GM23338 (cell line): Measurements from ENCODE around the gene AQP12B. TPM values are rescaled to one million over a fixed set of nuclear protein-coding genes. Genes with fewer than 3 reads are reported as not detected.

Experiments
- ATAC-seq: fragments of 200-7000 bp; cut with Tn5 transposase; 3 replicates; pipeline ENCODE4 v1.9.1; 2020
- DNase-seq: peaks from one replicate; pipeline ENCODE4 v3.0.0-alpha.2; 2015; ENCODE audit warnings: low spot score
- H2AFZ ChIP-seq: fragments of 200-600 bp; sonication (generic); 2 replicates; pipeline ENCODE4 v1.8.0; 2016; ENCODE audit warnings: antibody characterized with exemption, mild to moderate bottlenecking, moderate library complexity
- H3F3A ChIP-seq: fragments of 200-600 bp; sonication (generic); replicated peaks from 2 replicates; pipeline ENCODE4 v1.8.0; 2017; ENCODE audit warnings: antibody characterized with exemption, mixed run types, low read depth
- H3K27ac ChIP-seq: fragments of 200-600 bp; sonication (generic); 2 replicates; pipeline ENCODE4 v1.6.1; 2016; ENCODE audit warnings: low read depth
- H3K27me3 ChIP-seq: fragments of 200-600 bp; sonication (generic); 2 replicates; pipeline ENCODE4 v1.8.0; 2016; ENCODE audit warnings: mild to moderate bottlenecking, mixed run types, moderate library complexity; ENCODE audit not compliant: insufficient read depth
- H3K36me3 ChIP-seq: fragments of 200-600 bp; sonication (generic); 2 replicates; pipeline ENCODE4 v1.8.0; 2016; ENCODE audit warnings: mild to moderate bottlenecking; ENCODE audit not compliant: insufficient read depth
- H3K4me1 ChIP-seq: fragments of 200-600 bp; sonication (generic); 2 replicates; pipeline ENCODE4 v1.8.0; 2016; ENCODE audit warnings: mild to moderate bottlenecking, moderate library complexity; ENCODE audit not compliant: insufficient read depth
- H3K4me2 ChIP-seq: fragments of 200-600 bp; sonication (generic); 2 replicates; pipeline ENCODE4 v1.7.1; 2017; ENCODE audit warnings: mixed run types
- H3K4me3 ChIP-seq: fragments of 200-600 bp; sonication (generic); 2 replicates; pipeline ENCODE4 v1.6.1; 2016; ENCODE audit warnings: mixed run types
- H3K79me2 ChIP-seq: fragments of 200-600 bp; sonication (generic); replicated peaks from 2 replicates; pipeline ENCODE4 v1.8.0; 2017; ENCODE audit warnings: mild to moderate bottlenecking; ENCODE audit not compliant: insufficient read depth
- H3K9me2 ChIP-seq: fragments of 200-600 bp; sonication (generic); 2 replicates; pipeline ENCODE4 v1.8.0; 2017; ENCODE audit not compliant: insufficient read depth
- H4K20me1 ChIP-seq: fragments of 200-600 bp; sonication (generic); replicated peaks from 2 replicates; pipeline ENCODE4 v1.8.0; 2017; ENCODE audit warnings: mild to moderate bottlenecking; ENCODE audit not compliant: insufficient read depth
- H3K27ac Mint-ChIP-seq: 2 replicates; pipeline ENCODE4 v1.8.0; 2020; ENCODE audit warnings: inconsistent platforms, mild to moderate bottlenecking, moderate library complexity, mixed read lengths
- H3K27me3 Mint-ChIP-seq: 3 replicates; pipeline ENCODE4 v1.8.0; 2022; ENCODE audit warnings: low read depth, mild to moderate bottlenecking, moderate library complexity, mixed read lengths, inconsistent platforms; ENCODE audit not compliant: insufficient read depth, poor library complexity
- H3K36me3 Mint-ChIP-seq: 3 replicates; pipeline ENCODE4 v1.8.0; 2021; ENCODE audit warnings: low read depth, mild to moderate bottlenecking, inconsistent platforms, moderate library complexity, mixed read lengths
- H3K4me1 Mint-ChIP-seq: 3 replicates; pipeline ENCODE4 v1.8.0; 2020; ENCODE audit warnings: mild to moderate bottlenecking, inconsistent platforms, mixed read lengths
- H3K4me3 Mint-ChIP-seq: 3 replicates; pipeline ENCODE4 v1.8.0; 2021; ENCODE audit warnings: moderate library complexity, mild to moderate bottlenecking, inconsistent platforms, mixed read lengths
- H3K9me3 Mint-ChIP-seq: 3 replicates; pipeline ENCODE4 v1.8.0; 2020; ENCODE audit warnings: moderate library complexity, mild to moderate bottlenecking, inconsistent platforms, mixed read lengths
- CREB1 ChIP-seq: fragments of 250-450 bp; sonication (Bioruptor Pico); IDR thresholded peaks from 2 replicates; pipeline ENCODE4 v1.5.0; 2020; ENCODE audit warnings: low read depth, mild to moderate bottlenecking, moderate library complexity
- CTCF ChIP-seq, 2 experiments: fragments of 200-600 bp in 1 of 2; sonication (generic) in 1 of 2; conservative IDR thresholded peaks; 2 replicates each; pipeline versions ENCODE4 v1.5.1 to v1.6.1; 2016 to 2017; ENCODE audit warnings: antibody characterized with exemption in 2 of 2, low read depth in 2 of 2, mild to moderate bottlenecking in 2 of 2, moderate library complexity in 1 of 2
- ETS1 ChIP-seq: IDR thresholded peaks from 2 replicates; pipeline ENCODE4 v1.6.1; 2016; ENCODE audit warnings: antibody characterized with exemption
- EZH2 ChIP-seq: fragments of 200-600 bp; sonication (generic); IDR thresholded peaks from one replicate; pipeline ENCODE4 v1.8.0; 2017; ENCODE audit warnings: antibody characterized with exemption, mild to moderate bottlenecking, low read depth; ENCODE audit not compliant: unreplicated experiment
- EZH2phosphoT487 ChIP-seq: fragments of 200-600 bp; sonication (generic); IDR thresholded peaks from one replicate; pipeline ENCODE4 v1.8.1; 2018; ENCODE audit warnings: antibody characterized with exemption; ENCODE audit not compliant: unreplicated experiment
- JUNB ChIP-seq: IDR thresholded peaks from one replicate; pipeline ENCODE4 v1.6.1; 2016; ENCODE audit warnings: antibody characterized with exemption; ENCODE audit not compliant: unreplicated experiment
- NANOG ChIP-seq: IDR thresholded peaks from 2 replicates; pipeline ENCODE4 v1.6.1; 2016; ENCODE audit warnings: antibody characterized with exemption, borderline replicate concordance
- POLR2AphosphoS5 ChIP-seq: IDR thresholded peaks from 2 replicates; pipeline ENCODE4 v1.6.1; 2016; ENCODE audit warnings: antibody characterized with exemption, low read depth
- STAT1 ChIP-seq: IDR thresholded peaks from one replicate; pipeline ENCODE4 v1.6.1; 2016; ENCODE audit warnings: antibody characterized with exemption; ENCODE audit not compliant: unreplicated experiment
- ZNF114 ChIP-seq: fragments of 250-450 bp; sonication (Bioruptor Pico); IDR thresholded peaks from 2 replicates; pipeline ENCODE4 v1.5.0; 2020; ENCODE audit warnings: mild to moderate bottlenecking, moderate library complexity
- ZNF331 ChIP-seq: fragments of 250-450 bp; sonication (Bioruptor Pico); IDR thresholded peaks from 2 replicates; pipeline ENCODE4 v1.5.0; 2020; ENCODE audit warnings: low read depth, mild to moderate bottlenecking, moderate library complexity
- polyA plus RNA-seq: library from polyadenylated mRNA; unstranded; fragments of >200 nt; fragmentation: Nextera tagmentation; extraction: Ambion mirVana; gene quantifications from 2 replicates; pipeline ENCODE4 v1.2.1, GENCODE V29; 2016
- total RNA-seq: library from RNA; depleted of rRNA; stranded (reverse); fragments of >200 nt; shearing (Covaris generic); gene quantifications from 2 replicates; pipeline ENCODE4 v1.2.3, GENCODE V29; 2014
- TF ChIP-seq, protein P1 (sequence below): IDR thresholded peaks from one replicate; pipeline ENCODE4 v1.6.1; 2018; ENCODE audit warnings: antibody characterized with exemption; ENCODE audit not compliant: unreplicated experiment
- TF ChIP-seq, protein P2 (sequence below): fragments of 250-450 bp; sonication (Bioruptor Pico); IDR thresholded peaks from 2 replicates; pipeline ENCODE4 v1.5.0; 2020; ENCODE audit warnings: mild to moderate bottlenecking, moderate library complexity

The AQP12B gene
- total and polyA plus RNA-seq, 2 experiments from 2014 or later = not detected

DNA sequence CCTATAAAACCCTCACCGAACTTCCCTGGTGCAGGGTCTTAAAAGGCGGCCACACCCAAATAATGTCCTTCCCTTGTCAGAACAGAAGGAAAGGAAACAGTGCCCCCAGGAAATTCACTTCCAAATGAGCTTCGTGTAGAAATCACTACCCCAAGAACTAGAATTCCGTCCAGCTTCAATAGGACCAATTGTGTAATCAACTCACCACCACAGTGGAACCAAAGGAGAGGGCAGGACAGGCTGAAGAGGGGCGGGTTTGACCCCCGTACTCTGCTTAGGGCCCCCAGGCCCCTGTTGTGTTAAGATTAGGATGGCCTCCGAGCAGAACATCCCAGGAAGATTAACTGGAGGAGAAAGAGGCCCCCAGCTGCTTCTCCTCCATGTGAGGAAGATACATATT, 33.4 kb downstream of the AQP12B start:
- H3K27me3 Mint-ChIP-seq = peaks cover 14% of the 10 kb centered on the region
- Histone ChIP-seq H3K9me2 (no peaks in the 10 kb centered on the region), H3K27ac (no peak overlapping the region), H3K79me2 (no peaks in the 10 kb centered on the region), H3K27me3 (no peaks in the 10 kb centered on the region), H3K36me3 (no peaks in the 10 kb centered on the region), H3K4me1 (no peaks in the 10 kb centered on the region), H3K4me2 (no peak overlapping the region), H3K4me3 (no peak overlapping the region), H4K20me1 (no peaks in the 10 kb centered on the region), H3F3A (no peaks in the 10 kb centered on the region), H2AFZ (no peak overlapping the region)
- no peak for DNase-seq
- TF ChIP-seq, protein P1, sequence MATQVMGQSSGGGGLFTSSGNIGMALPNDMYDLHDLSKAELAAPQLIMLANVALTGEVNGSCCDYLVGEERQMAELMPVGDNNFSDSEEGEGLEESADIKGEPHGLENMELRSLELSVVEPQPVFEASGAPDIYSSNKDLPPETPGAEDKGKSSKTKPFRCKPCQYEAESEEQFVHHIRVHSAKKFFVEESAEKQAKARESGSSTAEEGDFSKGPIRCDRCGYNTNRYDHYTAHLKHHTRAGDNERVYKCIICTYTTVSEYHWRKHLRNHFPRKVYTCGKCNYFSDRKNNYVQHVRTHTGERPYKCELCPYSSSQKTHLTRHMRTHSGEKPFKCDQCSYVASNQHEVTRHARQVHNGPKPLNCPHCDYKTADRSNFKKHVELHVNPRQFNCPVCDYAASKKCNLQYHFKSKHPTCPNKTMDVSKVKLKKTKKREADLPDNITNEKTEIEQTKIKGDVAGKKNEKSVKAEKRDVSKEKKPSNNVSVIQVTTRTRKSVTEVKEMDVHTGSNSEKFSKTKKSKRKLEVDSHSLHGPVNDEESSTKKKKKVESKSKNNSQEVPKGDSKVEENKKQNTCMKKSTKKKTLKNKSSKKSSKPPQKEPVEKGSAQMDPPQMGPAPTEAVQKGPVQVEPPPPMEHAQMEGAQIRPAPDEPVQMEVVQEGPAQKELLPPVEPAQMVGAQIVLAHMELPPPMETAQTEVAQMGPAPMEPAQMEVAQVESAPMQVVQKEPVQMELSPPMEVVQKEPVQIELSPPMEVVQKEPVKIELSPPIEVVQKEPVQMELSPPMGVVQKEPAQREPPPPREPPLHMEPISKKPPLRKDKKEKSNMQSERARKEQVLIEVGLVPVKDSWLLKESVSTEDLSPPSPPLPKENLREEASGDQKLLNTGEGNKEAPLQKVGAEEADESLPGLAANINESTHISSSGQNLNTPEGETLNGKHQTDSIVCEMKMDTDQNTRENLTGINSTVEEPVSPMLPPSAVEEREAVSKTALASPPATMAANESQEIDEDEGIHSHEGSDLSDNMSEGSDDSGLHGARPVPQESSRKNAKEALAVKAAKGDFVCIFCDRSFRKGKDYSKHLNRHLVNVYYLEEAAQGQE = no peak
- TF ChIP-seq ZNF114 (CRISPR knock-in tag) (no peak), STAT1 (no peak), CREB1 (CRISPR knock-in tag) (no peak), NANOG (no peak), POLR2AphosphoS5 (no peak), ETS1 (no peak), EZH2phosphoT487 (no peak), EZH2 (no peak), ZNF331 (CRISPR knock-in tag) (no peak), JUNB (no peak), CTCF (conservative IDR thresholded peaks at IDR 0.05; ENCODE audit: low read depth in 2 of 2) (no peak)
- TF ChIP-seq, protein P2, sequence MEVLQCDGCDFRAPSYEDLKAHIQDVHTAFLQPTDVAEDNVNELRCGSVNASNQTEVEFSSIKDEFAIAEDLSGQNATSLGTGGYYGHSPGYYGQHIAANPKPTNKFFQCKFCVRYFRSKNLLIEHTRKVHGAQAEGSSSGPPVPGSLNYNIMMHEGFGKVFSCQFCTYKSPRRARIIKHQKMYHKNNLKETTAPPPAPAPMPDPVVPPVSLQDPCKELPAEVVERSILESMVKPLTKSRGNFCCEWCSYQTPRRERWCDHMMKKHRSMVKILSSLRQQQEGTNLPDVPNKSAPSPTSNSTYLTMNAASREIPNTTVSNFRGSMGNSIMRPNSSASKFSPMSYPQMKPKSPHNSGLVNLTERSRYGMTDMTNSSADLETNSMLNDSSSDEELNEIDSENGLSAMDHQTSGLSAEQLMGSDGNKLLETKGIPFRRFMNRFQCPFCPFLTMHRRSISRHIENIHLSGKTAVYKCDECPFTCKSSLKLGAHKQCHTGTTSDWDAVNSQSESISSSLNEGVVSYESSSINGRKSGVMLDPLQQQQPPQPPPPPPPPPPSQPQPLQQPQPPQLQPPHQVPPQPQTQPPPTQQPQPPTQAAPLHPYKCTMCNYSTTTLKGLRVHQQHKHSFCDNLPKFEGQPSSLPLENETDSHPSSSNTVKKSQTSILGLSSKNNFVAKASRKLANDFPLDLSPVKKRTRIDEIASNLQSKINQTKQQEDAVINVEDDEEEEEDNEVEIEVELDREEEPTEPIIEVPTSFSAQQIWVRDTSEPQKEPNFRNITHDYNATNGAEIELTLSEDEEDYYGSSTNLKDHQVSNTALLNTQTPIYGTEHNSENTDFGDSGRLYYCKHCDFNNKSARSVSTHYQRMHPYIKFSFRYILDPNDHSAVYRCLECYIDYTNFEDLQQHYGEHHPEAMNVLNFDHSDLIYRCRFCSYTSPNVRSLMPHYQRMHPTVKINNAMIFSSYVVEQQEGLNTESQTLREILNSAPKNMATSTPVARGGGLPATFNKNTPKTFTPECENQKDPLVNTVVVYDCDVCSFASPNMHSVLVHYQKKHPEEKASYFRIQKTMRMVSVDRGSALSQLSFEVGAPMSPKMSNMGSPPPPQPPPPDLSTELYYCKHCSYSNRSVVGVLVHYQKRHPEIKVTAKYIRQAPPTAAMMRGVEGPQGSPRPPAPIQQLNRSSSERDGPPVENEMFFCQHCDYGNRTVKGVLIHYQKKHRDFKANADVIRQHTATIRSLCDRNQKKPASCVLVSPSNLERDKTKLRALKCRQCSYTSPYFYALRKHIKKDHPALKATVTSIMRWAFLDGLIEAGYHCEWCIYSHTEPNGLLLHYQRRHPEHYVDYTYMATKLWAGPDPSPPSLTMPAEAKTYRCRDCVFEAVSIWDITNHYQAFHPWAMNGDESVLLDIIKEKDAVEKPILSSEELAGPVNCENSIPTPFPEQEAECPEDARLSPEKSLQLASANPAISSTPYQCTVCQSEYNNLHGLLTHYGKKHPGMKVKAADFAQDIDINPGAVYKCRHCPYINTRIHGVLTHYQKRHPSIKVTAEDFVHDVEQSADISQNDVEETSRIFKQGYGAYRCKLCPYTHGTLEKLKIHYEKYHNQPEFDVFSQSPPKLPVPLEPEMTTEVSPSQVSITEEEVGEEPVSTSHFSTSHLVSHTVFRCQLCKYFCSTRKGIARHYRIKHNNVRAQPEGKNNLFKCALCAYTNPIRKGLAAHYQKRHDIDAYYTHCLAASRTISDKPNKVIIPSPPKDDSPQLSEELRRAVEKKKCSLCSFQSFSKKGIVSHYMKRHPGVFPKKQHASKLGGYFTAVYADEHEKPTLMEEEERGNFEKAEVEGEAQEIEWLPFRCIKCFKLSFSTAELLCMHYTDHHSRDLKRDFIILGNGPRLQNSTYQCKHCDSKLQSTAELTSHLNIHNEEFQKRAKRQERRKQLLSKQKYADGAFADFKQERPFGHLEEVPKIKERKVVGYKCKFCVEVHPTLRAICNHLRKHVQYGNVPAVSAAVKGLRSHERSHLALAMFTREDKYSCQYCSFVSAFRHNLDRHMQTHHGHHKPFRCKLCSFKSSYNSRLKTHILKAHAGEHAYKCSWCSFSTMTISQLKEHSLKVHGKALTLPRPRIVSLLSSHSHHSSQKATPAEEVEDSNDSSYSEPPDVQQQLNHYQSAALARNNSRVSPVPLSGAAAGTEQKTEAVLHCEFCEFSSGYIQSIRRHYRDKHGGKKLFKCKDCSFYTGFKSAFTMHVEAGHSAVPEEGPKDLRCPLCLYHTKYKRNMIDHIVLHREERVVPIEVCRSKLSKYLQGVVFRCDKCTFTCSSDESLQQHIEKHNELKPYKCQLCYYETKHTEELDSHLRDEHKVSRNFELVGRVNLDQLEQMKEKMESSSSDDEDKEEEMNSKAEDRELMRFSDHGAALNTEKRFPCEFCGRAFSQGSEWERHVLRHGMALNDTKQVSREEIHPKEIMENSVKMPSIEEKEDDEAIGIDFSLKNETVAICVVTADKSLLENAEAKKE (CRISPR knock-in tag) = no peak
- H3K4me1 Mint-ChIP-seq = peaks cover 10% of the 10 kb centered on the region
- no peak for ATAC-seq
- no peaks in the 10 kb centered on the region; the same call in 2 of the 3 replicates for H3K9me3 Mint-ChIP-seq
- no peak overlapping the region for H3K27ac Mint-ChIP-seq
- no peaks in the 10 kb centered on the region for H3K36me3 Mint-ChIP-seq
- H3K4me3 Mint-ChIP-seq = no peak overlapping the region
